Prostate gland (tissue), 2 donors: ENCODE measurements around the gene JOSD1. TPM values are rescaled to one million over a fixed set of nuclear protein-coding genes. Genes with fewer than 3 reads are reported as not detected.

ENCODE experiments used
- DNase-seq: peaks from one replicate; pipeline ENCODE4 v3.0.0-alpha.2; 2019; ENCODE audit warnings: low spot score
- H3K27ac ChIP-seq, 2 donors: fragments of 200-600 bp; sonication (generic); 2 replicates each; pipeline ENCODE4 v1.5.1; 2017 to 2019
- H3K27me3 ChIP-seq: fragments of 200-600 bp; sonication (generic); replicated peaks from 2 replicates; pipeline ENCODE4 v1.5.1; 2019; ENCODE audit not compliant: insufficient read depth
- H3K36me3 ChIP-seq, 2 donors: fragments of 200-600 bp; sonication (generic); 1 replicate in 1 of 2; 2 replicates in 1 of 2; pipeline versions ENCODE4 v1.5.1 to v1.8.1; 2017 to 2019
- H3K4me1 ChIP-seq: fragments of 200-600 bp; sonication (generic); replicated peaks from 2 replicates; pipeline ENCODE4 v1.5.1; 2019
- H3K4me3 ChIP-seq, 2 donors: fragments of 200-600 bp; sonication (generic); 2 replicates each; pipeline ENCODE4 v1.5.1; 2017 to 2019
- H3K9me3 ChIP-seq: fragments of 200-600 bp; sonication (generic); 2 replicates; pipeline ENCODE4 v1.5.1; 2017
- CTCF ChIP-seq, 4 experiments: fragments of 200-600 bp in 2 of 4; fragments of 450-650 bp in 2 of 4; sonication (generic) in 2 of 4; IDR thresholded peaks; 1 replicate in 3 of 4; 2 replicates in 1 of 4; pipeline ENCODE4 v1.5.1; 2016 to 2019; ENCODE audit warnings: antibody characterized with exemption in 4 of 4, mild to moderate bottlenecking in 2 of 4, moderate library complexity in 2 of 4
- POLR2A ChIP-seq: fragments of 450-650 bp; IDR thresholded peaks from one replicate; pipeline ENCODE4 v1.6.1; 2016; ENCODE audit warnings: antibody characterized with exemption, mild to moderate bottlenecking
- POLR2AphosphoS5 ChIP-seq: sonication (generic); formaldehyde crosslinking; IDR thresholded peaks from one replicate; pipeline ENCODE4 v1.6.1; 2017; ENCODE audit warnings: antibody characterized with exemption
- WGBS: methylation state at CpG from one replicate; pipeline ENCODE4 v1.1.5; 2018; 5-methylcytosine and 5-hydroxymethylcytosine counted together
- intact Hi-C: fragments of 100-400 bp; cut with DNase I; formaldehyde crosslinking; loops from one replicate; pipeline ENCODE4 v1.14.2; 2022
- total RNA-seq, 2 donors: library from RNA; depleted of rRNA; stranded (reverse); fragments of >200 nt; gene quantifications; one replicate each; pipeline ENCODE4 v1.1.0, GENCODE V29; 2016

JOSD1 gene
- total RNA-seq, 2 donors from 2014 or later = 56.7 to 69.2 TPM

- WGBS = 78% methylated on average over 15 of the region's 15 CpGs
- TF ChIP-seq POLR2A (no peak), CTCF (IDR thresholded peaks at IDR 0.05) (no peak), POLR2AphosphoS5 (no peak)
- Histone ChIP-seq H3K27me3 (no peaks in the 10 kb centered on the region), H3K36me3 (peaks cover 34 to 49% of the 10 kb centered on the region in 2 donors), H3K4me1 (peaks cover 8% of the 10 kb centered on the region), H3K4me3 (no peak overlapping the region), H3K27ac (peak overlapping the region; percentile 66 to 82), H3K9me3 (no peaks in the 10 kb centered on the region)
- intact Hi-C loops = no loop called here
- no peak for DNase-seq
Measured at GRCh38 chr22:38735465-38736256, 34.9 kb upstream of the JOSD1 start.

- WGBS = 85% methylated on average over 7 of the region's 7 CpGs
Measured at GRCh38 chr22:38735126-38735464, 34.4 kb upstream of the JOSD1 start.

GRCh38 chr22:38734421-38735100 lies 33.8 kb upstream of the JOSD1 start:
- Histone ChIP-seq H3K4me3 (no peak overlapping the region), H3K27me3 (no peaks in the 10 kb centered on the region), H3K27ac (peak overlapping the region; percentile 66 to 82), H3K9me3 (no peaks in the 10 kb centered on the region), H3K36me3 (peaks cover 32 to 47% of the 10 kb centered on the region in 2 donors), H3K4me1 (peaks cover 8% of the 10 kb centered on the region)
- 83% methylated on average over 13 of the region's 13 CpGs for WGBS
- intact Hi-C loops = loop anchor here (5.0 kb wide), 1 partner anchor 52 kb away; the partner anchor contains the start of gene TOMM22
- TF ChIP-seq POLR2A = no peak
- TF ChIP-seq CTCF (IDR thresholded peaks at IDR 0.05) = no peak
- TF ChIP-seq POLR2AphosphoS5 = no peak
- DNase-seq = no peak

More at GRCh38 chr22:38735126-38735464, 34.4 kb upstream of the JOSD1 start:
- Histone ChIP-seq H3K36me3 (peaks cover 34 to 47% of the 10 kb centered on the region in 2 donors), H3K9me3 (no peaks in the 10 kb centered on the region), H3K4me1 (peaks cover 8% of the 10 kb centered on the region), H3K4me3 (no peak overlapping the region), H3K27me3 (no peaks in the 10 kb centered on the region), H3K27ac (peak overlapping the region; percentile 66 to 82)
- TF ChIP-seq POLR2AphosphoS5 = no peak
- no peak for TF ChIP-seq CTCF (IDR thresholded peaks at IDR 0.05)
- TF ChIP-seq POLR2A = no peak
- intact Hi-C loops = no loop called here
- DNase-seq = no peak

GRCh38 chr22:38733724-38734381 lies 33.1 kb upstream of the JOSD1 start:
- 28% methylated on average over 8 of the region's 8 CpGs for WGBS
- H3K4me3 ChIP-seq = no peak overlapping the region
- peak; percentile 67 for DNase-seq
- peak overlapping the region; percentile 66 to 82 for H3K27ac ChIP-seq
- peaks cover 8% of the 10 kb centered on the region for H3K4me1 ChIP-seq
- no peaks in the 10 kb centered on the region for H3K27me3 ChIP-seq
- TF ChIP-seq POLR2A (no peak), POLR2AphosphoS5 (peak; percentile 52)
- intact Hi-C loops = loop anchor here (5.0 kb wide), 1 partner anchor 52 kb away; the partner anchor contains the start of gene TOMM22
- H3K9me3 ChIP-seq = no peaks in the 10 kb centered on the region
- H3K36me3 ChIP-seq = peaks cover 32 to 47% of the 10 kb centered on the region in 2 donors

GRCh38 chr22:38733329-38733723 lies 32.6 kb upstream of the JOSD1 start:
- Histone ChIP-seq H3K36me3 (peaks cover 32 to 47% of the 10 kb centered on the region in 2 donors), H3K27me3 (no peaks in the 10 kb centered on the region), H3K9me3 (no peaks in the 10 kb centered on the region), H3K27ac (peak overlapping the region; percentile 66 to 82), H3K4me3 (no peak overlapping the region), H3K4me1 (peaks cover 8% of the 10 kb centered on the region)
- DNase-seq = no peak
- TF ChIP-seq POLR2AphosphoS5 = no peak
- TF ChIP-seq CTCF (IDR thresholded peaks at IDR 0.05) = peak; percentile 51 to 78 (median 65)
- 29% methylated on average over 4 of the region's 4 CpGs for WGBS
- intact Hi-C loops = loop anchor here (5.0 kb wide), 1 partner anchor 51 kb away; the partner anchor contains the start of gene TOMM22
